ENCODE results near the gene PLA2G12B. TPM values are rescaled to one million over a fixed set of nuclear protein-coding genes. Genes with fewer than 3 reads are reported as not detected.
"Not testable (repeated sequence)": the region's sequence is repeated elsewhere in the genome, so short reads cannot be mapped to it uniquely, and the experiment has no call there.

The PLA2G12B gene
- 3.8 and 4.0 TPM in 2 replicates for total RNA-seq
- long read RNA-seq, partial matches to known transcripts = 0 of 5 reads
- long read RNA-seq, other reads (novel, unspliced or antisense) = 1 of 5 reads

GRCh38 chr10:72954596-72955554 is at the start of gene PLA2G12B:
Gene PLA2G12B (minus strand): TSS chr10:72954806. CDS start chr10:72954685, 121 bp downstream.
- Mint-ChIP-seq H3K9me3 (ENCODE audit: low read depth) (no peaks in the 10 kb centered on the region), H3K36me3 (ENCODE audit: insufficient read depth) (no peaks in the 10 kb centered on the region), H3K27me3 (no peaks in the 10 kb centered on the region), H3K4me1 (ENCODE audit: low read depth) (peaks cover 40% of the 10 kb centered on the region), H3K4me3 (ENCODE audit: low read depth) (peak within 1 kb of the TSS; percentile 60), H3K27ac (peak within 1 kb of the TSS; percentile 89)
- no peak for TF ChIP-seq CTCF (IDR thresholded peaks at IDR 0.05; ENCODE audit: unreplicated experiment)
- DNase-seq (ENCODE audit: low spot score, unreplicated experiment) = no peak

GRCh38 chr10:73003822-73004221 is 49.2 kb upstream of the PLA2G12B start:
- DNase-seq (ENCODE audit: low spot score, unreplicated experiment) = no peak
- Mint-ChIP-seq H3K4me1 (ENCODE audit: low read depth) (no peaks in the 10 kb centered on the region), H3K27me3 (no peaks in the 10 kb centered on the region), H3K36me3 (ENCODE audit: insufficient read depth) (peaks cover 5% of the 10 kb centered on the region), H3K27ac (no peak overlapping the region), H3K4me3 (ENCODE audit: low read depth) (no peak overlapping the region), H3K9me3 (ENCODE audit: low read depth) (peaks cover 3% of the 10 kb centered on the region)
- no peak for TF ChIP-seq CTCF (IDR thresholded peaks at IDR 0.05; ENCODE audit: unreplicated experiment)

GRCh38 chr10:73000973-73001372 is 46.4 kb upstream of the PLA2G12B start:
- TF ChIP-seq CTCF (IDR thresholded peaks at IDR 0.05; ENCODE audit: unreplicated experiment) = no peak
- no peak for DNase-seq (ENCODE audit: low spot score, unreplicated experiment)
- Mint-ChIP-seq H3K4me1 (ENCODE audit: low read depth) (no peaks in the 10 kb centered on the region), H3K27ac (no peak overlapping the region), H3K4me3 (ENCODE audit: low read depth) (no peak overlapping the region), H3K36me3 (ENCODE audit: insufficient read depth) (peaks cover 5% of the 10 kb centered on the region), H3K27me3 (no peaks in the 10 kb centered on the region), H3K9me3 (ENCODE audit: low read depth) (peaks cover 10% of the 10 kb centered on the region)

- no peak overlapping the region for H3K27ac Mint-ChIP-seq
- H3K9me3 Mint-ChIP-seq (ENCODE audit: low read depth) = peaks cover 26% of the 10 kb centered on the region
- no peaks in the 10 kb centered on the region for H3K4me1 Mint-ChIP-seq (ENCODE audit: low read depth)
- TF ChIP-seq CTCF (IDR thresholded peaks at IDR 0.05; ENCODE audit: unreplicated experiment) = no peak
- no peak overlapping the region for H3K4me3 Mint-ChIP-seq (ENCODE audit: low read depth)
- H3K27me3 Mint-ChIP-seq = no peaks in the 10 kb centered on the region
- DNase-seq (ENCODE audit: low spot score, unreplicated experiment) = no peak
- peaks cover 19% of the 10 kb centered on the region for H3K36me3 Mint-ChIP-seq (ENCODE audit: insufficient read depth)
Measured at GRCh38 chr10:72997099-72997498, 42.5 kb upstream of the PLA2G12B start.

GRCh38 chr10:72995459-72995858 is 40.9 kb upstream of the PLA2G12B start:
- not testable (repeated sequence) for DNase-seq (ENCODE audit: low spot score, unreplicated experiment); H3K4me3 Mint-ChIP-seq (ENCODE audit: low read depth); H3K4me1 Mint-ChIP-seq (ENCODE audit: low read depth); H3K27me3 Mint-ChIP-seq; H3K27ac Mint-ChIP-seq
- Mint-ChIP-seq H3K9me3 (ENCODE audit: low read depth) (peaks cover 33% of the 10 kb centered on the region), H3K36me3 (ENCODE audit: insufficient read depth) (peaks cover 20% of the 10 kb centered on the region)

GRCh38 chr10:72989771-72990170 is 35.2 kb upstream of the PLA2G12B start:
- DNase-seq (ENCODE audit: low spot score, unreplicated experiment); H3K27me3 Mint-ChIP-seq; H3K27ac Mint-ChIP-seq; H3K4me3 Mint-ChIP-seq (ENCODE audit: low read depth); H3K4me1 Mint-ChIP-seq (ENCODE audit: low read depth): not testable (repeated sequence)
- H3K36me3 Mint-ChIP-seq (ENCODE audit: insufficient read depth) = peaks cover 15% of the 10 kb centered on the region
- peaks cover 21% of the 10 kb centered on the region for H3K9me3 Mint-ChIP-seq (ENCODE audit: low read depth)

- H3K27ac Mint-ChIP-seq; H3K4me3 Mint-ChIP-seq (ENCODE audit: low read depth); H3K4me1 Mint-ChIP-seq (ENCODE audit: low read depth); H3K36me3 Mint-ChIP-seq (ENCODE audit: insufficient read depth); H3K27me3 Mint-ChIP-seq; DNase-seq (ENCODE audit: low spot score, unreplicated experiment): not testable (repeated sequence)
- H3K9me3 Mint-ChIP-seq (ENCODE audit: low read depth) = peaks cover 18% of the 10 kb centered on the region
Measured at GRCh38 chr10:72984618-72985017, 30.0 kb upstream of the PLA2G12B start.

Data from progenitor cell of endocrine pancreas (in vitro differentiated cells).